HG02623 (cell line): ENCODE data around the gene CCDC92.

Experiments
- ATAC-seq: cut with Tn5 transposase; IDR thresholded peaks from one replicate; pipeline ENCODE4 v1.9.1; 2021; ENCODE audit warnings: moderate library complexity; ENCODE audit not compliant: unreplicated experiment

The CCDC92 gene

DNA sequence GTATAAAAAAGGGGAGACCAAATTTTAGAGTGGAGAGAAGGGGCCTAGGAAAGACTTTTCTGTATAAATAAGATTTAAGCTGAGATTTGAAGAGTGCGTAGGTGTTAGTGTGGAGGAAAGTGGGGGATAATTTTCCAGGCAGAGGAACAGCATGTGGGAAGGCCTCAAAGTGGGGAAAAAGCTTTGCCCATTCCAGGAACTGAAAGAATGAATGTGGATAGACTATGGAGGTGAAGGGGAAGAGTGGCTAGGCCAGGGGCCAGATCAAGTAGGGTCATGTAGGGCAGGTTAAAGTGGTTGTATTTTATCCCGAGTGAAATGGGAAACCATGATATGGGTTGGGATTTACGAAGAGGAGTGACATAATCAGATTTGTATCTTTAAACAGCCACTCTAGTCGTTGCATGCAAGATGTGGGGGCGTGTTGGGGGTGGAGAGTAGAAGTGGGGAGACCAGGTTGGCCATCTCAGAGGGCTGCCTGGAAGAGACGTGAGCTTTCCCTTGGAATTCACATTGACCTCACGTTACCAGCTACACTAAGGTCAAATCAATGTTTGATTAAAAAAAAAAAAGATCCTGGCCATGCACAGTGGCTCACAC, 3.7 kb upstream of the CCDC92 start:
- no peak for ATAC-seq

DNA sequence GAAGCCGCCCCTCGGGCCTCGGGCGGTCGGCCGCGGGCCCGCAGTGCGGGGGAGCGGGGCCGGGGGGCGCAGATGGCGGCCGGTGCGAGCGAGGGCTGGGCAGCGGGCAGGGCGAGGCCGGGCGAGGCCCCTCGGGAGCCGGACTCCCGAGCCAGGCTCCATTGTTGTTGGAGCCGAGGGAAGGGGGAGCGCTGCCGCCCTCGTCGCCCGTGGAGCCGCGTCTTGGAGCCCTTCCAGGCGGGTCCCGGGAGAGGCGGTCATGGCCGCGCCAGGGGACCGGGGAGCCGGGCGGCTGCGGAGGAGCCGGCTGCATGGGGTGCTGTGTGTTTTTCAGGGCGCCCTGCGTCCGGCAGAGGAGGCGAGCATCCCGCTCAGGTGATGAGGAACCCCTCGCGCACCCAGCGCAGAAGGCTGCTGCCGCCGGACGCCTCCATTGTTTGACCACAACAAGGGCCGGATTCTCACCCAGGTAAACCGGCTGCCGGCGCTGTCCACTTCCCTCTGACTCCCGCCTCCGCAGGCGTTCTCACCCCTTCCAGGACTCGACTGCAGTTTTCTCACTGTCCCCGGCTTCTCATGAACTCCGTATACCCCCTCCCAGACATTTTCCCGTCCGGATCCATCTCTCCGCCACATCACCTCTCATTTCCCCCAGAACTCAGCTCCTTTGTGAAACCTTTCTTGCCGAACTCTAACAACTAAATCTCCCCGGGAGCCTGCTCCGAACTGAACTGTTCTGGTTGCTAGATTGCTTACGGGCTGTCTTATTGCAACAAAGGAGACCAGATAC, 1.1 kb upstream of the CCDC92 start:
- peak; percentile 2 for ATAC-seq

DNA sequence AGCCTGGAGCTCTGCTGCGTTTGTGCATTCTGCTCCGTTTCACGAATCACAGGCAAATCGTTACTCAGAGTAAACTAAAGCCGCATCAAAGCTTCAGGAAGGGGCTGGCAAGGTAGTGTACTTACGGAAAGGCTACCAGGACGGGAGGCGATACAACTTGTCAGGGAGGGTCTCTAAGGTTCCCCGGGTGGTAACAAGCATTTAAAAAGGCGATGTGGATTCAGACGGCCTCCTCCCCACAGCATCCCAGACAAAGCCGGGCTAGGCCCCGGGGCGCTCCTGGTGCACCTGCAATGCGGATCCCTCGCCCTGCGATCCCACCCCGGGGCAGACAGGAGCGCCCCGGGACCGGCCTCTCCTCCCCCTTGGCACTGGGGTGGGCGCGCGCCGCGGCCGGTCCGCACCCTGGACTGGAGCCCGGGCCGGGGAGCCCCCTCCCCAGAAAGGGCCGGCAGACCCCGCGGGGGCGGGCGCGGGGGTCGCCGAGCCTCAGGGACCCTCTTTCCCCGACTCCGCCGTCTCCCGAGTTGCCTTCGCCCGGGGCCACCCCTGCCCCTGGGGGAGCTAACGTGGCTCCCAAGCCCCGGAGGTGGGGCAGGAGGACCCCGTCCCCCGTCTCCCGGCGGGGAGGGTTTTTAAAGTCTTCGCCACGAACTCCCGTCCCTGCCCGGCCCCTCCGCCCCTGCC, 718 bp downstream of the CCDC92 start:
- no peak for ATAC-seq

DNA sequence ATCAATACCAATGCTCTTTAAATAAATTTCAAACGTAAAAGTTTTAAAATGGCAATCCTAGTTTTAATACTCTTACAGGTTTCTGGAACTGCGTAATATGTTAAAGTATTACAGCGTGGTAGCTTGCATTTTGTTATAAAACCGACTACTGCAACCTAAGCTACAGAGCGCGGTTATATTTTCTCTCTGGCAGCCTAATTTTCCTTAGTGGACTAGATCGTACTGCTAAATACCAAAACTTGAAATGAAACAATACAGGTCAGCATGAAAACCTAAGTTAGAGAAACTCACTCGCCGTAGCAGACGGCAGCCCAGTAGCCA, 1.2 kb downstream of the CCDC92 start:
- ATAC-seq: no peak

DNA sequence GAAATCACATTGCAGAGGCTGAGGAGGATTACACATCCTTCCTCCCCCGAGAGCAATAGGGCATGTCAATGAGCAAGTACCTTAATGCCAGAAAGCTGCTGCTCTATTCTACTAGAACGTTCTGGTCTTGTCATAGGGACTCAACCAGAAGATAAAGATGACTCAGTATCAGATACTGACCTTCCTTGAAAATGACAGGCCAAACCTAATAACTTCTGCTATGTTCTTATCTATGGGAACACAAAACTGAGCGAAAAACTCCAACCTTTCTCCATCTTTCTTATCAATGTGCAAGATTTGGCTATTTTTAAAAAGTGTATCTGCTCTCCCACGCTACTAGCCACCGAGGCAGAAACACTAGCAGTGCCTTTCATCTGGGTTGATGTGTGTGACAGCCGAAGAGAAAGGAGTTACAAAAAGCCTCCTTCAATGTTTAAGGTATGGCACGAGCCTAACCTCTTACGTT, 5.5 kb downstream of the CCDC92 start:
- no peak for ATAC-seq

DNA sequence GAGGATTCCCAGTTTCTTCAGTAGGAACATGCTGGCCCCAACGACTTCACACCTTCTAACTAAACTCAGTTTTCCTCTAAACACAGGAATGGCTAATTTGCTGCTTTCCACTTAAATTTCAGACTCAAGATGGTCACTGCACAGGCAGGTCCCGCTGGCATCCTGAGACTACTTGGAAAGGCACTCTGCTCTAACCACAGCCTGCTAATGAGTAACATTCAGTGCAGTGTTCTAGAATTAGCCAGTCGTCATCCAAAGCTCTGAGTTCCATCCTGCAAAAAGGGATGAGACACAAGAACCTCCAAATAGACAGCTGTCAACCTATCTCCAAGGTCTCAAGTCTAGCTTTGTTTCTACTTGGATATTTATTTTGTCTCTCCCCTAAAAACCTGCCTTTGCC, 6.0 kb downstream of the CCDC92 start:
- no peak for ATAC-seq

DNA sequence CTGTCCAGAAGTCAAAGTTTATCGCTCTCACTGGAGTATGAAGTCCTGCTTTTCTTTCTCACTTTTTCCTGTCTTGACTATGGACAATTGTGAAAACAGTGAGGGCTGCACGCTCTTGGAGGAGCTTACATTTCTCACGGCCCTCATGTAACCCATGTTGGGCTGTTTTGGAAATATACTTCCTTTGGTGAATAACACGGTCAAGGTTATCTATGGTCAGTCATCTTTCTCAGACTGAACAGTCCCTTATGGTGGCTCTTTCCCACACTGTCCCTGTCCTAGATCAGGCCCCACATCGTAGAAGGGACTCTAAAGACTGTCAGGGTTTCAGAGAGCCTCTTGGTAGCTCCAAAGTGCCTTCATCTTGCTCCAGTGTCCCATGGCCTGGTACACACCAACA, 7.2 kb downstream of the CCDC92 start:
- no peak for ATAC-seq

DNA sequence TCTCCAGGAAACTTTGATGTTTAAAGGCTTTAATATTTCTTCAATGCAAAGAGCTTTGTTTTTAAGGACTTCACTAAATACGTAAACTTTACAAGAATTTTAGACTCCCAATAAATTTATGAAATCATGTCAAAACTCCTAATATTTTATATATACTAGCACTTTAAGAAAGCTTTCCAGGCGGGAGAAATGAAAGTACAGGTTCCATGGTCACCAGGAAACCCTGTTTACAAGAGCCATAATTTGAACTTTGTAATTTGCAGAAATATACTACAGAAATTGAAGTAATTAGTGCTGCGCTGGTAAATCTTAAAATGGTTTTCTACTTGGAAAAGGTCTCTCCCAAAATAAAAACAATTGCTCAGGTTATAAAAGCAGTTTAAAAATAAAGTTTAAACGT, 8.8 kb downstream of the CCDC92 start:
- ATAC-seq: no peak

DNA sequence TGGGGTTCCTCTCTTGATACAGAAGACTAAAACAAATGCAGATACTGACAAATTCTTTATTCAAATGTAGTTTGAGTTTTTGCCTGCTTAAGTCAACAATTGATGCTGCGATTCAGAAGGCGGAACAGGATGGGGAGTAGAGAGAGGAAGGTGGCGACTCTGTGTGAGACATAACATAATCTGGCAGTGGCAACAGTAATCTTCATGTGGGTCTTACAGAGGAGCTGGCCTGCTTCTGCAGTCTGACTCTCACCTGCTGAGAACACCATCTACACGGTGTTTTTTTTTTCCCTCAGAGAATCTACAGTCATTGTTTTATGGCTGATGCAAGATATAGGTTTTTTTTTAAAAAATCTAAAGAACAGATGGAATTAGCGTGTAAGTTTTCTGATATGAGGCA, 10.1 kb downstream of the CCDC92 start:
- ATAC-seq: no peak

DNA sequence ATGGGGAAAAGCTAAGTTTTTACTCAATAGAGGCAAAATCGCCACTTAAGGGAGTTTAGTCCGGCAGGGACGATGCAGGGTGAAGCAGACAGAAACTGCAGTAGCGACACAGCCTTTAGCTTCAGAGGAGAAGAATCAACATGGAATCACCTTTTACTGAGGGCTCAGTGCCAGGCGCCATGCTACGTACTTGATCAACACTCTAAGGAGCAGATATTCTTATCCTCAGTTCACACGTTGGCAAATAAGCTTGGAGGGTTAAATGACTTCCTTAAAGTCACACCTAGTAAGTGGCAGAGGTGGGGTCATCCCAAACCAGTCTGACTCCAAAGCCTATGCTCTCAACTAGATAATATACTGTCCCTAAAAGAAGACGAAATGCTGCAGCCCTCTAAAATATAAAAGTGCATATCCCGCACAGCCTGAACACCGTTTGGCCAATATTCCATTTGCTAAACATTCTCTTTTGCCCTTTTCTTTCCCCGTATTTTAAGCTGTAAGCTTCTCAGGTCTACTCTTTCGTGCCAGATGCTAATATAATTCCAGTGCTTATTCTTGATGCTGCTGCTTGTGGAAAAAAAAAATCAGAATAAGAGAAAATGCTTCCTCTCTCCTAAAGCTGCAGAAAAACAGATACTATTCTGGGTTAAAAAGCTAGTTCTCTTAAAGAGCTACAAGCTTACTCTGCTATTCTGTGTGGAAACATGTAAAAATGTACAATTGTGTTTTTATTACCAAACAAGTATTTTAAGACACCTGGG, 10.9 kb downstream of the CCDC92 start:
- ATAC-seq: no peak

DNA sequence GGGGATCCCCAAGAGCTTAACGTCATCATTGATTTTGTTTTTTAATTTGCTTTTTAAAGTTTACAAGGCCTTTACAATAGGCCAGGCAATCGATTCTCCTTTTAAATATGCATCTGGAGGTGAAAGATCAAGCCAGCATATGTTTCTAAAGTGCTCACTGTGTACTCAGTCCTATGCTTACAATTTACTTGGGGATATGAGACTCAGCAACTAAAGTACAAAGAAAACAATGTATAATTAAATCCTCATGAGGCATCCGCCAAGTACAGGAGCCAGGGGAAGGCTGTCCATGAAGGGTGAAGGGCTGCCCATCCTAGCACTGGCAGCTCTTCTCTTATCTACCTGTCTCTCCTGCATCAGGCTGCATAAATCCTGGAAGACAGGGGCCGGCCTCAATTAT, 11.8 kb downstream of the CCDC92 start:
- ATAC-seq: no peak

DNA sequence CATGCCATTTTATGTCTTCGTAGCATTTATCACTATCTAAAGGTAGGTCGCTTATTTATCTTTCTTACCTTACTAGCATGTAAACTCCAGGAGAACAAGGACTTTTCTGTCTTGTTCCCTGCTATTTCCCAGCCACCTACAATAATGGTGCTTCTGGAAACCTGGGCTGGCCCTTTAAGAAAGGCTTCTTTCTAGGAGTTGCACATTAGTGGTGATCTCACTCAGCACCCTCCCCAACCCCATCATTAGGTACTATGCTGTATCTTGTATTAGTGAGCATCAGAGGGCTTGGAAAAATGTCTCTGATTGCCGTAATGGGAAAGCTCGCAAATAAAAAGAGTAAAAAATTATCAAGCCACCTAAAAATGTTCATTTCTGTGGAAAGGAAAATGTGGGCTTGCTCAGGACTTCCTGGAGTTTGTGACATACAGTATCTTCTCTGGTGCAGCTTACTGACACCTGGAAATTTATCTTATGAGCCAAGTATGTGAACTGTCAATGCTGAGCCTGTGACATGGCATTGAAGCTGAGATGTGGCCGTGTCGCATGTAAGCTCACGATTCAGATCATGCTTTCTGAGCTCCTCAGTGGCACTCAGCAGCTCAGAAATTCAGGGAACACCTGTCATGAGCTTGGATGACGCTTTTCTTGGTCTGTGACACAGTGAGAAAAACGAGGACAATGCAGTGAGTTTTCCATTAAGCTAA, 12.4 kb downstream of the CCDC92 start:
- no peak for ATAC-seq

DNA sequence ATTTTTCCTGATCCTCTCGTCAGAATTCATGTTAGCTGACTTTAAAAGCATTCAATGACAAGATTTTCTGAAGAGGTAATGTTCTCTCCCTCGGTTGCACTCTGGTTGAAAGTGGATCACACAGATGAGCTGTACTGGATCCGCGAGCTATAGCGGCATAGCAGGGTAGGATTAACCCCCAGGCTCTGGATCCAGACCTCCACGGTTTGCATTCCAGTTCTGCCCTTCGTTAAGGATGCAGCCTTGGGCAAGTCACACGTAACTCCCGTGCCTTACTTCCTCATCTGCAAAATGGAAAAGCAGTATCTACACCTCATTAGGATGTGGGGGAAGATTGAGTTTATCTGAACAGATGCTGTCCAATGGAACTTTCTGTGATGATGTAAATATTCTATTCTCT, 13.8 kb downstream of the CCDC92 start:
- no peak for ATAC-seq

DNA sequence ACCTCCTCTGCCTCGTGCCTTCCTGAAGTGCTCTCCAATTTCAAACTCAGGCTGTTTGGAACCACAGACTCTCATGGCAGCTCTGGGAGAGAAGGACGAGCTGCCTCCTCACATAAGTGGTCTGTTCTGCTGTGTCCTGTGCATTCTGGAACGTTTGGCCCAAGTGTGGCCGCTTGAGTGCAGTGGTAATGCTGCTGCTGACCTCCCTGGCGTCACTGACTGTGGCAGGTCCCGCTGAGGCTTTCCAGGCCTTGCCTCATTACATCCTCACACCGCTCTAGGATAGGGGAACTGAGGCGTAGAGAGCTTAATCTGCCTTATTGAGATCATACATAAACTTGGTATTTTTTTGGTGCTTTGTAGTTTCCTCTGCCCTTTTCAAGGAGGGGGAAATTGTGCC, 14.2 kb downstream of the CCDC92 start:
- no peak for ATAC-seq

DNA sequence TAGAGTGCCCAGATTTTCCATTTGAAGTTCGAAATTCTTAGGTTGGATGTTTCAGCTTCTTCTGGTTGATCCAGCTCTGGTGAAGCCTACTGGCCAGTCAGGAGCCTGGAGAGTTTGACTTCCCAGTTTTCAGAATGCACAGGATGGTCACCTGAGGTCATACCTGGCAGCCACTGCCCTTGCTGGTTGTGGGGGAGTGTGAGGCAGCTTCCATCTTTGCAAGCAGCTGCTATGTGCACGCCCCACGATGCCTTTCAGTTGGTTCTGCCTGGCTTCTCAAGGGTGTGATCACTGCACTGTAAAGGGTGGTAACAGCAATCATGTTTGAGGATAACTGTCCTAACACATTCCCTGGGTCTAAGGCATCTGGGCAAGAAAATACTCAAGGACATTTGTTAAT, 15.4 kb downstream of the CCDC92 start:
- ATAC-seq: no peak

DNA sequence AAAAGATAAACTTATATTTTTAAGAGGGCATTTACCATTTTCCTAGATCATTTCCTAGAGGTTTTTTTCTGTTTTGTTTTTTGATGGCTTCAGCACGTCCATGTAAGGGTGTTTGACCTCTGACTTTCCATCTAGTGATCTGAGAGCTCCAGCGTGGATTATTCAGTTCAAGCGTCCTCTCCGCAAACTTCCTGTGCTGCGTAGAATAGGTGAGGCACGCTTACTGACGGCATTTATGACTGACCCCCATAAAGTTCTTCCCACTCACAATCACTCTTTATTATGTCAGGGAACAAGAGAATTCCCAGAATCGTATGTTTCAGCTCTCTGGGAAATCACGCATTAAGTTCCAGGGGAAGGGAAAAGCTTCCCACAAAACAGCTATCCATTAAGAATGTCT, 16.4 kb downstream of the CCDC92 start:
- ATAC-seq: no peak

DNA sequence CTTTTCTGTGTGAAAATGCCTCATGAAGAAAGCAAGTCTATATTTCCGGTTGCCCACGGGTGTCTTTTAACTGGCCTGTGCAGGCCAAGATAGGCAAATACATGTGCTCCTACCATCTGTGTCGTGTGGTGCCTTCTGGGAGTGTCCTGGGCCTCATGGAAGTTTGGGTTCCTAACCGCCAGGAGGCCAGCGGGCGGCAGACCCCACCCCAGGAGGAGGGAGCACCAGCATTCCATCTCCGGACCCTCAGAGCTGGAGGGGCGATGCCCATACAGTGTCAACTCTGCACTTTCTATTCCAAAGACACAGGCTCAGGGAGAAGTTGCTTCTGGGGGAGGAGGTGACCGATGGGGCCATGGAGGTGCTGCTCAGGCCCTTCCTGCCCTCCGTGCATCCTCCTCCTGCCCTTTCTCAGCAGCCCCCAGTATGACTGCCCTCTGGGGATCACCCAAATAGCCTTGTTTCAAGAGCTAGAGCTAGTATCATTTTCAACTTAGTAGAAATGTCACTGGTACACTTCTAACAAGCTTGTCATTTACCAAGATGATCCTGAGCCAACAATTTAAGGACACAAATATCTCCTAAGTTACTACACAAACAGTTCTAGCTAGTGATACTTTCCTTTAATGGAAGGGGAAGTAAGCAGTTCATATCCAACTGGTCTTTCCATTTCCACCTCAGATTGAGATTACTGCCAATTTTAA, 17.8 kb downstream of the CCDC92 start:
- no peak for ATAC-seq

DNA sequence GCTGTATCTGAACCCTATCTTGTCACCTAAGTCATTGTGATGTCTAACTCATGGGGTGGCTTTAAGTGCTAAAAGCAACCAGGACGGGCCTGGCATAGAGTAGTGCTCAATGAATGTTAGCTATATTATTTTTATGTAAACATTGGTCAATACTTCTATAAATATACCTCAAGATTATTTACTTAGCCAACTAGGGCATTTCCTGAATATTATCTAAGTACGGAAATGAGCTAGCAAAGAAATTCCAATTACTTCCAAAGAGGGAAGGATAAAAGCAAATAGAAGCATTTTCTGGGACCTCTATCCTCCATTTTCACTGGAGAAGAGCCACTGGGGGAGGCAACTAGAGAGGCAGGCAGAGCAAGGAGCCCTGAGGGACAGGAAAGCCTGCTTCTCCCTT, 20.6 kb downstream of the CCDC92 start:
- no peak for ATAC-seq

DNA sequence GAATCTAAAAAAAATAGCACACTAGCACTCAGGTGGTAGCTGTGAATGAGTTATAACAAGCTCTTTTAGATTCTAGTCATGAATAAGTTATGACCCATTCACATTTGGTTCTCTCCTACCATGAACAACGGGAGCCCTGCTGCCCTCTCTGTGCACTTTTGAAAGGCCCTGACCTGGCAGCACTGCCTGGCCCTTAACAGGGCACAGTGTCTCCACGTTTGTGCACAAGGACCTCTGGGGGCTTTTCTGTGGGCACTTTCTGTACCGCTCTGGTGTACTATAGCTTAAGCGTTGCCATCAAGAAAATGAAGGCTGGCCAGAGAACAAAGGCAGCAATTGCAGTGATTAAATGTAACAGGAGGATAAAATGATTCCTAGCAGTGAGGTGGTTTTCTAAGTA, 21.2 kb downstream of the CCDC92 start:
- ATAC-seq: no peak
